NCI-H2081 treated with DMSO at 0.1 percent for 48 hours (cell line): Measurements from ENCODE around the gene MARS1.
"Not testable (repeated sequence)": the region's sequence is repeated elsewhere in the genome, so short reads cannot be mapped to it uniquely, and the experiment has no call there.

ENCODE experiments used
- DNase-seq: peaks from one replicate; lab custom pipeline; 2025; lab: John Stamatoyannopoulos, UW

The MARS1 gene

DNA sequence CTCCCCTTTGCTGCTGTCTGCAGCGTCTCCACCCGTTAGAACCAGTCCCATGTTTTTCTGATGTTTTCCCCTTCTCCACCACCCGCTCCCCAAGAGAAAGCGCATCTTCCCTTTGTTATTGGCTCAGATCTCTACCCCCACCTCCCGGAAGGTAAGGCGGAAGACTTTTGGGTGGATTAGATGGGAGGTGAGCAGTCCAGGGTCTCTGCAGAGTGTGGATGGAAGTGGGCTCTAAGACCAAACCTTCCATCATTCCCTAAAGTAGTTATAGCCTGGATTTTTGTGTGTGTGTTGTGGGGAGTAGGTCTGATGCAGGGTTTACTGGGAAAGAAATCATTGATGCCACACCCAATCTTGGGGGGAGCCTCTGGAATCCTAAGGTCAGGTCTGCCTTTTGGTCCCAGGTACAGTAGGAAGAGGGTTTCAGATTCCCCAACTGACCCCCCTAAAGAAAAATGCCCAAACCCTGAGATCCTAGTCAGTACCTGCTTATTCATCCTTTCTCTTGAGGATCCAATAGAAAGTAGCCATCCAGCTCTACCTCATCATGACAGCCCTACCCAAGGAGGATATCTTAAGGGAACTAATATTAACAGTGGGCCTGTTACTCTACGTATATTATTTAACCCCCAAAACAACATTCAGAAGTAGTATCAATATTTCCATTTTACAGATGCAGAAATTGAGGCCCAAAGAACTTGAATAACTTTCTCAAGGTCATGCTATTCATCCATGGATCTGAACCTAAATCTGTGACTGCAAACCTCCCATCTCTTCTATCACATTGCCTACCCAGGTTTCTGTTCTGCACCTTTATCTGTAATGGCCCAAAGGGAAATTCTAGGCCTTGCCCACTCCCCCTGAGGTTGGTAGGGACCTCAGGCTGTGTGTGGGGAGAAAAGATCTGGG is 63.0 kb downstream of the MARS1 start:
- no peak for DNase-seq

DNA sequence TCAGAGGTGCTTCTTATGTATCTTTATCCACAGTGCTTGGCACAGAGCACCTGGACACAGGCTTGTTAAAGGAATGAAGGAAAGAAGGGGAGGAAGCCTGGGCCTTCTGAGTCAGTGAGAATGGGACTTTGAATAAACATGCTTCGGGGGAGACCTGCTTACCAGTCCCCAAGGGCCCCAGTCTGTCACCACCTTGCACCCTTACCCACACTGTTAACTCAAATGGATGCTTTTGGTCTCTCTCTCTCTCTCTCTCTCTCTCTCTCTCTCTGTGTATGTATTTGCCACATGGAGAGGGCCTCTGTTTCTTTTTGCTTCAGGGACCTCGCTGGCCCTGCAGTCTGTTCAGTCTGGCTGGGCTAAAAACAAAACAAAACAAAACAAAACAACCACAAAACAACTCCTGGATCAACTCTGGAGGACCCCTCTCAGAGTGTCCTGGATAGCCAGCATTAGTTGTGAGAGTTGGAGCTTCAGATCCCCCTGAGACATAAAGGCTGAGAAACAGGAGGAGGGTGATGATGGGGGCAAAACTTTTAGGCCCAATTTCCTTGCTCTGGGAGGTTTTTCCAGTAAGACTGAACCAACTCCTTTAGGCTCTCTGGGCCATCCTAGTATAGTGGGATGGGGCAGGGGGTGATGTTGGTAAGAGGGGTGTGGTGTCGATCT is 63.9 kb downstream of the MARS1 start:
- no peak for DNase-seq

DNA sequence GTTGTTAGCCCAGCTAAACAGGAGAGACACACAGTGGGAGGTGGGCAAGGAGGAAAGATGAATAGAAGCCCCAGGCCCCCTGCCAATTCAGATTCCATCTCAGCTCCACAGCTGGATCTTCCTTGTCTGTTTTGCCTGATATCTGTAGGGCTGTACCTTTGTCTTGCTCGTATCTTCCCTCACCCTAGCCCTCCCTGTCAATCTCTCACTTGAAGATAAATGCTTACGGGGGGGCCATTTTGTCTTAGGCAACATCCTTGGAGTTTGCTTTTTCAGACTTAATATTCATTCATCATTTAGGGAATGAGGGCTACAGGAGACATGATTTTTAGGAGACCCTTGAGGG is 64.4 kb downstream of the MARS1 start:
- no peak for DNase-seq

DNA sequence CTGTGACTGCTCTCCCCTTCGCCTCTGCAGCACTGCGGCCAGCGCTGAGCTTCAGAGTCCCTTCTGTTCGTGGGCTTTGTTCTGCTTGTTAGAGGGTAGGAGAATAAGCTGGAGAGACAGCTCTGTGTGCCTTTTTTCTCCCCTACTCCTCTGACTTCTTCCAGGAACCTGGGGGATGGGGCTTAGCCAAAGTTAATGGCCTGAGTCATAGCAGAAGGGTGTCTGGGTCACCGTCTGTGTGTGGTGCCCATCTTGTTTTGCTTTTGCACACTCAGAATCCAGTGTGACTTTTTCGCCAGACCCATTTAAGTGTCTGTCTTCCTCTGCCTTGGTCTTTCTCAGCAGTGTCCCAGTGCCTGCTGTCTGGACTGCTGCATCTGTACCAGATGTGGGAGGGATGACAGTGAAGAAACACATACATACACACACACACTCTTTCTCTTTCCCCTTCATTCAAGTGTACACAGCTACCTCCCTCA is 65.0 kb downstream of the MARS1 start:
- no peak for DNase-seq

DNA sequence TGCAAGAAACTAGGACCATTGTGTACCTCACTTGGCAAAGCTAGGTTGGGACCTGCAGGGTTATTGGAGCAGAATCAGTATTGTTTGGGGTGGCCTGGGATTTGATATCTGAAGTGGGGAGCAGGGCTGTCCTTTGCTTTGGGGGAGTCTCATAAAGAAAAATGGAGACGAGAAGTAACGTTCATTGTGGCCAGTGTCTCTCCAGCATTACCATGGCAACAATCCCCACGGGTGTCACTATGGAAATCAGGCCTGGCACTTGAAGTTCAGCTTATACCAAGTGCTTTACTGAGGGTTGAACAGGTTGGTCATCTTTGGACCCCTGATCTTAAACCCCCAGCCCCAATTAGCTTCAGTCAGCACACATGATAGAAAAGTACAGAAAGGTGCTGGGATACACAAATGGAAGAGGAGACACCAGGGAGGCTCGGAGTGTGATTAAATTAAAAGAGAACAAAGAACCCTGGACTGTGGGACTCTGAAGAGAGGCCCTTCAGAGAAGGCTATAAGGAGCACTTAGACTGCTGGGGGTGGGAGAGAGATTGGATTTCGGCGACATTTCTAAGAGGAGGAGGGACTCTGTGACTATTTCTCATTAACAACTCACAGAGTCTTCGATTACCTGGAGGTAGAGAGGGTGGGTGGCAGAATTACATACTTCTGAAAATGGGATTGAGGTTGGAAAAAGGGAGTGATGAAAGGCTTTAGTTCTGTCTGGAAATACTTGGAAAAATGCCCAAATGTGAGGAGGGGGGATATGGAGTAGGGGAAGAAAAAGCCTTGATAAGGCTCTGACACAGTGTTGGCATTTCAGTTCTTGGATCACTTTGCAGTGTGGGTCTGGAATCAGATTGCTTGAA is 65.7 kb downstream of the MARS1 start:
- no peak for DNase-seq

DNA sequence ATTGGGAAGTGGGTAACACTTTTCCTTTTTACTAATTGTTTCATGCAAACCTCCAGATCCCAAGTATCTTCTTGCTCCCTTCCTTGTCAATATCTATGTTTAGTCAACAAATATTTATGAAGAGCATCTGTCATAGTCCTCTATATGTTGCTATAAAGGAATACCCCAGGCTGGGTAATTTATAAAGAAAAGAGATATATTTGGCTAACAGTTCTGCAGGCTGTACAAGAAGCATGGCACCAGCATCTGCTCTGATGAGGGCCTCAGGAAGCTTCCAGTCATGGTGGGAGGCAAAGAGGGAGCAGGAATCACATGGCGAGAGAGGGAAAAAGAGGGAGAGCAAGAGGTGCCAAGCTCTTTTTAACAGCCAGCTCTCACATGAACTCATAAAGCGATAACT is 66.6 kb downstream of the MARS1 start:
- no peak for DNase-seq

DNA sequence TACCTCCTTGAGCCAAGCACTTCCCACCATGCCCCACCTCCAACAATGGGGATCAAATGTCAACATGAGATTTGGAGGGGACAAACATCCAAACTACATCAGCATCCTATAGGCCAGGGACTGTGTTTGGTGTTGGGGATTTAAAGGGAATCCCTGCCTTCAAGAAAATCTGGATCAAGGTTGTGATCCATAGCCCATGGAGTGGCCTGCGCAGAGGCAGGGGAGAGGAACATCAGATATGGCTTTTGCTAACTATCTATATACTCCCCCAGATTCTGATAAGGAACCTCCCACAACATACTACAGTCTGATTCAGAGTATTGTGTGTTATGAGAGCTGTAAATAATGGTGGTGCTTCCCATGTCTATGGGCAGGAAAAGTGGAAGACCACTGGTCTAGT is 67.0 kb downstream of the MARS1 start:
- DNase-seq = no peak

DNA sequence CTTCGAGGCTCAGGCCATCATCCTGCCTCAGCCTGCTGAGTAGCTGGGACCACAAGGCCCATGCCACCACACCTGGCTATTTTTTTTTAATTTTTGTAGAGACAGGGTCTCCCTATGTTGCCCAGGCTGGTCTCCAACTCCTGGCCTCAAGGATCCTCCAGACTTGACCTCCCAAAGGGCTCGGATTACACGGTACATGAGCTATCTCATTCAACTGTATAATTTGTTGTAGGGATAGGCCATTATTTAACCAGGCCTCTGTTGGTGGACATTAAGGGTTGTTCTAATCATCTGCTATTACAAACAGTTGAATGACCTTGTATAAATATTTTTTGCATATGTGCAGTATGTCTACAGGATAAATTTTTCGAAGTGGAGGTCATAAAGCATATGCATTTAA is 71.0 kb downstream of the MARS1 start:
- DNase-seq = no peak

DNA sequence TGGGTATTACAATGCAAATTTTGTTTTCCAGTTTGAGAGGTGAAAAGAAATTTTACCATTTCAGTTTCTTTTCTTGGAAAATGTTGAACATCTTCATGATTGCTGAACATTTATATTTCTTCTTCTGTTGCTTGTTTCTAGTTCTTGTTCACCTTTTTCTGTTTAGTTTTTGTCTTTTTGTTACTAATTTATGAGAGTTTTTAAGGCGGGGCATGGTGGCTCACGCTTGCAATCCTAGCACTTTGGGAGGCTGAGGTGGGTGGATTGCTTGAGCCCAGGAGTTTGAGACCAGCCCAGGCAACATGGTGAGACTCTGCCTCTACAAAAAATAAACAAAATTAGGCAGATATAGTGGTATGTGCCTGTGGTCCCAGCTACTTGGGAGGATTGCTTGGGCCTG is 72.6 kb downstream of the MARS1 start:
- DNase-seq = no peak

DNA sequence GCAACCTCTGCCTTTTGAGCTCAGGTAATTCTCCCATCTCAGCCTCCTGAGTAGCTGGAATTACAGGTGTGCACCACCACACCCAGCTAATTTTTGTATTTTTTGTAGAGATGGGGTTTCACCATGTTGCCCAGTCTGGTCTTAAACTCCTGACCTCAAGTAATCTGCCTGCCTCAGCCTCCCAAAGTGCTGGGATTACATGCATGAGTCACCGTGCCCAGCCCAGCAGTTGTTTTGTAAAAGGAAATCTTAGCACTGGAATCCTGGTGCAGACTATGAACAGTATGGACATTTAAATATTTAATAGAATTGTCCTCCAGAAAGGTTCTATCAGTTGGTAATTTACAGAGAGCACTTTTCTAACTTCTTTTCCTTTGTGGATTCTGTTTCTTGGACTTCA is 73.2 kb downstream of the MARS1 start:
- DNase-seq = not testable (repeated sequence)

DNA sequence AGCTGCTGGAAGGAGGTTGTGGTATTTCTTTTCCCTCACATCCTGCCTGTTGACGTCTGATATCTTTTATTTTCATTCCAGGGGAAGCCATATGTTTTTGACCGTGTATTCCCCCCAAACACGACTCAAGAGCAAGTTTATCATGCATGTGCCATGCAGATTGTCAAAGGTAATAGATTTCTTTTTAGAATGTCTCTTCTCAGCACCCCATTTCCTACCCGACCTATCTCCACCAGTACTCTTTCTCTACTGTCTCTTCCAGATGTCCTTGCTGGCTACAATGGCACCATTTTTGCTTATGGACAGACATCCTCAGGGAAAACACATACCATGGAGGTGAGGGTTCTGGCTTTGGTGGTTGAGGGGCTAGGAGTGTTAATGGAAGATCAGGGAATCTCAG is 75.5 kb downstream of the MARS1 start:
- no peak for DNase-seq

DNA sequence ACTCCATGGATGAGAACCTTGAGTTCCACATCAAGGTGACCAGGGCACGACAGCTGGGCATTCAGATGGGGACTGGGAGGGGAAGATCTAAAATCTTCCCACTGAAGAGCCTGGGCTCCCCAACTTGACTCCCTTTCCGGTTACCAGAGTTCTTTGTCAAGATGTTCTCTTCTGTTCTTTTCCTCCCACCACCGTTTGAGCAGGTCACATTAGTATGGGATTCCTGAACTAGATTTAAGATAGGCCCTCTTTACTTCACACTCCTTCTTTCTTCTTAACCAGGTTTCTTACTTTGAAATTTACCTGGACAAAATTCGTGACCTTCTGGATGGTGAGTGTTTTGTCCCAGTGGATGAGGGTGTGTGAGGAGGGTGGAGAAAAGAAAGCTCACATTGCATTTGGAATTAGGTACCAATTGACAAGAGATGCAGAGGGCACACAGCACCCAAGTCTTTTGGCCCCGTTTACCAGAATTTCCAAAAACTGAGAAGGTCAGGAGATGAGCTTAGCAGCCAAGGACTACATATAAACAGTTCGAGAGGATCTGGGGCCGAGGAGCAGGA is 76.4 kb downstream of the MARS1 start:
- DNase-seq = no peak
